GM10266 (cell line): ENCODE results near the gene BTAF1.

ENCODE experiments used
- DNase-seq: peaks from one replicate; pipeline ENCODE4 v3.0.0; 2012; ENCODE audit errors: extremely low spot score
- CTCF ChIP-seq: IDR thresholded peaks from 2 replicates; pipeline ENCODE4 v1.5.1; 2012; ENCODE audit warnings: mild to moderate bottlenecking, low read depth; ENCODE audit not compliant: control insufficient read depth, insufficient read depth; ENCODE audit errors: missing control alignments

The BTAF1 gene

GRCh38 chr10:91935886-91936285 lies 12.3 kb downstream of the BTAF1 start:
- DNase-seq: no peak

GRCh38 chr10:91939653-91940052 lies 16.1 kb downstream of the BTAF1 start:
- no peak for DNase-seq
- no peak for TF ChIP-seq CTCF

More at GRCh38 chr10:91935886-91936285, 12.3 kb downstream of the BTAF1 start:
- TF ChIP-seq CTCF: no peak

GRCh38 chr10:91941426-91941825 lies 17.9 kb downstream of the BTAF1 start:
- TF ChIP-seq CTCF: no peak
- DNase-seq: no peak

- TF ChIP-seq CTCF: no peak
Measured at GRCh38 chr10:91944880-91945630, 21.5 kb downstream of the BTAF1 start.

GRCh38 chr10:91953600-91954160 lies 30.1 kb downstream of the BTAF1 start:
- no peak for TF ChIP-seq CTCF
- no peak for DNase-seq

More at GRCh38 chr10:91944880-91945630, 21.5 kb downstream of the BTAF1 start:
- no peak for DNase-seq

GRCh38 chr10:91955114-91955513 lies 31.5 kb downstream of the BTAF1 start:
- no peak for TF ChIP-seq CTCF
- no peak for DNase-seq

GRCh38 chr10:91957091-91957490 lies 33.5 kb downstream of the BTAF1 start:
- DNase-seq: no peak
- TF ChIP-seq CTCF: no peak
